Liver (tissue), 9 donors: ENCODE data around the gene SMIM3. TPM values are rescaled to one million over a fixed set of nuclear protein-coding genes. Genes with fewer than 3 reads are reported as not detected.

Source experiments
- DNase-seq: peaks from one replicate; pipeline ENCODE4 v3.0.0-alpha.2; 2017; ENCODE audit warnings: low spot score
- H3K27ac ChIP-seq, 2 donors: one replicate each; pipeline ENCODE4 v1.7.0; 2013; ENCODE audit warnings: inconsistent platforms in 2 of 2, low read length in 2 of 2, control low read depth in 1 of 2, low read depth in 1 of 2, mild to moderate bottlenecking in 1 of 2
- H3K27me3 ChIP-seq, 4 donors: one replicate each; pipeline versions ENCODE4 v1.6.1 to v1.7.0; 2013; ENCODE audit warnings: low read length in 3 of 4, inconsistent platforms in 1 of 4, mild to moderate bottlenecking in 1 of 4, moderate library complexity in 1 of 4; ENCODE audit not compliant: control insufficient read depth in 4 of 4, insufficient read depth in 4 of 4
- H3K36me3 ChIP-seq, 4 donors: one replicate each; pipeline versions ENCODE4 v1.6.1 to v1.7.0; 2013; ENCODE audit warnings: low read length in 3 of 4, mild to moderate bottlenecking in 3 of 4, low read depth in 1 of 4, moderate library complexity in 1 of 4; ENCODE audit not compliant: control insufficient read depth in 4 of 4, insufficient read depth in 3 of 4
- H3K4me1 ChIP-seq, 4 donors: one replicate each; pipeline versions ENCODE4 v1.6.1 to v1.7.0; 2013; ENCODE audit warnings: low read length in 3 of 4, mild to moderate bottlenecking in 3 of 4, moderate library complexity in 1 of 4; ENCODE audit not compliant: control insufficient read depth in 4 of 4, insufficient read depth in 4 of 4
- H3K4me3 ChIP-seq, 3 donors: one replicate each; pipeline versions ENCODE4 v1.6.1 to v1.7.0; 2013; ENCODE audit warnings: low read length in 3 of 3, control low read depth in 1 of 3, low read depth in 1 of 3, mild to moderate bottlenecking in 1 of 3
- H3K9ac ChIP-seq, 2 donors: one replicate each; pipeline ENCODE4 v1.7.0; 2013; ENCODE audit warnings: low read length in 2 of 2, mild to moderate bottlenecking in 2 of 2, moderate library complexity in 2 of 2, control low read depth in 1 of 2, low read depth in 1 of 2
- H3K9me3 ChIP-seq, 4 donors: one replicate each; pipeline versions ENCODE4 v1.6.1 to v1.7.0; 2013; ENCODE audit warnings: low read length in 3 of 4; ENCODE audit not compliant: control insufficient read depth in 4 of 4
- EGR1 ChIP-seq, 2 donors: IDR thresholded peaks; 2 replicates each; pipeline ENCODE4 v1.6.1; 2016 to 2018; ENCODE audit warnings: antibody characterized with exemption in 2 of 2, low read depth in 2 of 2
- FOXA1 ChIP-seq: IDR thresholded peaks from 2 replicates; pipeline ENCODE4 v1.6.1; 2016; ENCODE audit warnings: antibody characterized with exemption
- FOXA2 ChIP-seq: IDR thresholded peaks from 2 replicates; pipeline ENCODE4 v1.6.1; 2016; ENCODE audit warnings: antibody characterized with exemption
- GABPA ChIP-seq, 2 donors: IDR thresholded peaks in 1 of 2; conservative IDR thresholded peaks in 1 of 2; 2 replicates each; pipeline ENCODE4 v1.6.1; 2016; ENCODE audit warnings: antibody characterized with exemption in 2 of 2, mild to moderate bottlenecking in 1 of 2, moderate library complexity in 1 of 2
- HNF4A ChIP-seq, 2 donors: conservative IDR thresholded peaks; 2 replicates each; pipeline ENCODE4 v1.6.1; 2016; ENCODE audit warnings: antibody characterized with exemption in 2 of 2, mild to moderate bottlenecking in 2 of 2
- HNF4G ChIP-seq: IDR thresholded peaks from 2 replicates; pipeline ENCODE4 v1.6.1; 2016; ENCODE audit warnings: antibody characterized with exemption
- JUND ChIP-seq, 2 donors: IDR thresholded peaks; 2 replicates each; pipeline ENCODE4 v1.6.1; 2016; ENCODE audit warnings: antibody characterized with exemption in 2 of 2
- NR2F2 ChIP-seq: IDR thresholded peaks from 2 replicates; pipeline ENCODE4 v1.6.1; 2016; ENCODE audit warnings: antibody characterized with exemption
- RAD21 ChIP-seq, 2 donors: IDR thresholded peaks; 2 replicates each; pipeline ENCODE4 v1.6.1; 2016; ENCODE audit warnings: antibody characterized with exemption in 2 of 2, mild to moderate bottlenecking in 2 of 2
- RXRA ChIP-seq, 2 donors: IDR thresholded peaks; 2 replicates each; pipeline ENCODE4 v1.6.1; 2017 to 2018; ENCODE audit warnings: antibody characterized with exemption in 2 of 2, mild to moderate bottlenecking in 1 of 2
- SP1 ChIP-seq: IDR thresholded peaks from 2 replicates; pipeline ENCODE4 v1.6.1; 2018; ENCODE audit warnings: antibody characterized with exemption, mild to moderate bottlenecking
- TAF1 ChIP-seq: conservative IDR thresholded peaks from 2 replicates; pipeline ENCODE4 v1.6.1; 2016; ENCODE audit warnings: antibody characterized with exemption, mild to moderate bottlenecking
- YY1 ChIP-seq: IDR thresholded peaks from 2 replicates; pipeline ENCODE4 v1.6.1; 2016; ENCODE audit warnings: antibody characterized with exemption, mild to moderate bottlenecking
- WGBS: extraction: QIAGEN DNeasy Blood & Tissue Kit; methylation state at CpG from one replicate; pipeline ENCODE4 v1.1.7; 2013; 5-methylcytosine and 5-hydroxymethylcytosine counted together
- polyA plus RNA-seq, 2 donors: library from polyadenylated mRNA; stranded (reverse) in 1 of 2; unstranded in 1 of 2; fragments of 200-250 nt in 1 of 2; fragments of >200 nt in 1 of 2; fragmentation: Nextera tagmentation in 1 of 2; extraction: Ambion mirVana in 1 of 2; gene quantifications; one replicate each; pipeline versions ENCODE4 v1.2.1 to v1.2.3, GENCODE V29; 2013 to 2015
- total RNA-seq, 2 donors: library from RNA; depleted of rRNA; stranded (reverse); fragments of >200 nt; gene quantifications; one replicate each; pipeline ENCODE4 v1.2.3, GENCODE V29; 2014
- TF ChIP-seq, protein P1 (sequence below): IDR thresholded peaks from 2 replicates; pipeline ENCODE4 v1.6.1; 2016; ENCODE audit warnings: antibody characterized with exemption
- TF ChIP-seq, protein P2 (sequence below): IDR thresholded peaks from 2 replicates; pipeline ENCODE4 v1.6.1; 2016; ENCODE audit warnings: antibody characterized with exemption
- TF ChIP-seq, protein P3 (sequence below): IDR thresholded peaks from 2 replicates; pipeline ENCODE4 v1.6.1; 2016; ENCODE audit warnings: antibody characterized with exemption, mild to moderate bottlenecking
- TF ChIP-seq, protein P4 (sequence below): IDR thresholded peaks from 2 replicates; pipeline ENCODE4 v1.6.1; 2016; ENCODE audit warnings: antibody characterized with exemption
- TF ChIP-seq, protein P5 (sequence below): fragments of 150-350 bp; IDR thresholded peaks from 2 replicates; pipeline ENCODE4 v1.5.1; 2017; ENCODE audit warnings: improper control_type of control experiment, low read depth, low read length; ENCODE audit not compliant: missing input control
- donor health status: healthy.
- donor health status: healthy.
- donor health status: healthy.
- donor health status: healthy.
- donor health status: healthy.

Gene SMIM3, protein sequence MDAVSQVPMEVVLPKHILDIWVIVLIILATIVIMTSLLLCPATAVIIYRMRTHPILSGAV
- total RNA-seq (1 to 10 TPM; 3.9 to 5.7 TPM), polyA plus RNA-seq (1 to 10 TPM; 3.0 to 3.3 TPM)

DNA sequence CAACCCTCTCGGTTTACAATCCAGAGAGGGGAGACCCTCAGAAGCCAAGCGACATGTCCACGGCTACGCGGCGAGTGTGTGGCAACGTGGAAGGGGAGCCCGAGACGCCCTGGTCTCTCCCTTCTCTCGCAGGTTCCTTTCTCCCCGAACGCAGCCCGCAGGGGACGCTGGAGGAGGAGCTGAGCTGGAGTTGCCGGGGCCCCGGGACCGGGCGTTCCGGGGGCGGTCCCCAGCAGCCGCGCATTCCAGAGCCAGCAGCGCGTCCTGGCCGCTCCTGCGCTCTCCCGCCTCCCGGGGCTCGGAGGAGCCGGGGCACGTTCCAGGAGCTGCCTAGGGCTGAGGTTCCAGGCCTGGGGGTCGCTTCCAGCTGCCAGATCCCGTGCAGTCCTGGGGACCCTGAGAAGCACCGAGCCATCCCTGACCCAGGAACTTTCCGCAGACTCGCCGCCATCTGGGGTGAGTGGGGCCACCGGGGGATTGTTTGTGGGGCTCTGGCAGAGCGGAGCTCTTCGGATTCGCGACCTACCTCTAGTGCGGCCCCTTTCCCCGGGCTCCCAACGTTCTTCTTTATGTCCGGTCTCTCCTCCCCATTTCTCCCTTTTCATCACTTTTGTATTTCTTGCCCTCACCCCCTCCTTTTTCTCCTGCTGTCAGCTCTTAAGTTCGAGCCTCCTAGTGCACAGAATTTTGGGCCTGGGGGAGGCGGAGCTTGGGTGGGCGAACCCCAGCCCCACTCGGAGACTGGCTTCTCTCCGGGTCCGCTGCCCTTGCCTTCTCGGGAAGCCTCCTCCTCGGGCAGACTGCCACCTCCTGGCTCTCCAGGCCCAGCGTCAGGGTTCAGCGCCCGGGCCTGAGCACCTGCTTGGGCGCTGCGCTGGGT lies at the start of gene SMIM3:
Gene SMIM3 (plus strand): TSS at position 241 of the 880 bp plus-strand sequence. CDS start 16,684 bp downstream, outside the sequence.
- H3K27me3 ChIP-seq, result no peaks in the 10 kb centered on the region
- DNase-seq, result peak; percentile 68
- no peaks in the 10 kb centered on the region for H3K36me3 ChIP-seq
- peaks cover 0 to 16% (median 9%) of the 10 kb centered on the region in 4 donors for H3K4me1 ChIP-seq
- peak within 1 kb of the TSS; percentile 60 to 85 (median 69) for H3K4me3 ChIP-seq
- peak; percentile 71 for TF ChIP-seq RAD21 (IDR thresholded peaks at IDR 0.05)
- no peak for TF ChIP-seq FOXA2
- TF ChIP-seq, protein P1, sequence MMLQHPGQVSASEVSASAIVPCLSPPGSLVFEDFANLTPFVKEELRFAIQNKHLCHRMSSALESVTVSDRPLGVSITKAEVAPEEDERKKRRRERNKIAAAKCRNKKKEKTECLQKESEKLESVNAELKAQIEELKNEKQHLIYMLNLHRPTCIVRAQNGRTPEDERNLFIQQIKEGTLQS, result no peak
- TF ChIP-seq HNF4A (conservative IDR thresholded peaks at IDR 0.05), result no peak
- TF ChIP-seq, protein P2, sequence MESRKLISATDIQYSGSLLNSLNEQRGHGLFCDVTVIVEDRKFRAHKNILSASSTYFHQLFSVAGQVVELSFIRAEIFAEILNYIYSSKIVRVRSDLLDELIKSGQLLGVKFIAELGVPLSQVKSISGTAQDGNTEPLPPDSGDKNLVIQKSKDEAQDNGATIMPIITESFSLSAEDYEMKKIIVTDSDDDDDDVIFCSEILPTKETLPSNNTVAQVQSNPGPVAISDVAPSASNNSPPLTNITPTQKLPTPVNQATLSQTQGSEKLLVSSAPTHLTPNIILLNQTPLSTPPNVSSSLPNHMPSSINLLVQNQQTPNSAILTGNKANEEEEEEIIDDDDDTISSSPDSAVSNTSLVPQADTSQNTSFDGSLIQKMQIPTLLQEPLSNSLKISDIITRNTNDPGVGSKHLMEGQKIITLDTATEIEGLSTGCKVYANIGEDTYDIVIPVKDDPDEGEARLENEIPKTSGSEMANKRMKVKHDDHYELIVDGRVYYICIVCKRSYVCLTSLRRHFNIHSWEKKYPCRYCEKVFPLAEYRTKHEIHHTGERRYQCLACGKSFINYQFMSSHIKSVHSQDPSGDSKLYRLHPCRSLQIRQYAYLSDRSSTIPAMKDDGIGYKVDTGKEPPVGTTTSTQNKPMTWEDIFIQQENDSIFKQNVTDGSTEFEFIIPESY, result no peak
- TF ChIP-seq, protein P3, sequence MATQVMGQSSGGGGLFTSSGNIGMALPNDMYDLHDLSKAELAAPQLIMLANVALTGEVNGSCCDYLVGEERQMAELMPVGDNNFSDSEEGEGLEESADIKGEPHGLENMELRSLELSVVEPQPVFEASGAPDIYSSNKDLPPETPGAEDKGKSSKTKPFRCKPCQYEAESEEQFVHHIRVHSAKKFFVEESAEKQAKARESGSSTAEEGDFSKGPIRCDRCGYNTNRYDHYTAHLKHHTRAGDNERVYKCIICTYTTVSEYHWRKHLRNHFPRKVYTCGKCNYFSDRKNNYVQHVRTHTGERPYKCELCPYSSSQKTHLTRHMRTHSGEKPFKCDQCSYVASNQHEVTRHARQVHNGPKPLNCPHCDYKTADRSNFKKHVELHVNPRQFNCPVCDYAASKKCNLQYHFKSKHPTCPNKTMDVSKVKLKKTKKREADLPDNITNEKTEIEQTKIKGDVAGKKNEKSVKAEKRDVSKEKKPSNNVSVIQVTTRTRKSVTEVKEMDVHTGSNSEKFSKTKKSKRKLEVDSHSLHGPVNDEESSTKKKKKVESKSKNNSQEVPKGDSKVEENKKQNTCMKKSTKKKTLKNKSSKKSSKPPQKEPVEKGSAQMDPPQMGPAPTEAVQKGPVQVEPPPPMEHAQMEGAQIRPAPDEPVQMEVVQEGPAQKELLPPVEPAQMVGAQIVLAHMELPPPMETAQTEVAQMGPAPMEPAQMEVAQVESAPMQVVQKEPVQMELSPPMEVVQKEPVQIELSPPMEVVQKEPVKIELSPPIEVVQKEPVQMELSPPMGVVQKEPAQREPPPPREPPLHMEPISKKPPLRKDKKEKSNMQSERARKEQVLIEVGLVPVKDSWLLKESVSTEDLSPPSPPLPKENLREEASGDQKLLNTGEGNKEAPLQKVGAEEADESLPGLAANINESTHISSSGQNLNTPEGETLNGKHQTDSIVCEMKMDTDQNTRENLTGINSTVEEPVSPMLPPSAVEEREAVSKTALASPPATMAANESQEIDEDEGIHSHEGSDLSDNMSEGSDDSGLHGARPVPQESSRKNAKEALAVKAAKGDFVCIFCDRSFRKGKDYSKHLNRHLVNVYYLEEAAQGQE, result no peak
- TF ChIP-seq JUND (IDR thresholded peaks at IDR 0.05), result no peak
- TF ChIP-seq GABPA (IDR thresholded peaks at IDR 0.05 in 1 of 2, conservative IDR thresholded peaks at IDR 0.05 in 1 of 2), result no peak
- TF ChIP-seq EGR1 (IDR thresholded peaks at IDR 0.05; ENCODE audit: low read depth in 2 of 2), result no peak
- no peak for TF ChIP-seq TAF1
- no peak for TF ChIP-seq NR2F2
- no peak for TF ChIP-seq HNF4G
- no peak for TF ChIP-seq RXRA (IDR thresholded peaks at IDR 0.05)
- TF ChIP-seq, protein P4, sequence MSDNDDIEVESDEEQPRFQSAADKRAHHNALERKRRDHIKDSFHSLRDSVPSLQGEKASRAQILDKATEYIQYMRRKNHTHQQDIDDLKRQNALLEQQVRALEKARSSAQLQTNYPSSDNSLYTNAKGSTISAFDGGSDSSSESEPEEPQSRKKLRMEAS, result no peak
- no peak for TF ChIP-seq FOXA1
- TF ChIP-seq YY1, result no peak
- peak; percentile 8 for TF ChIP-seq SP1
- TF ChIP-seq, protein P5, sequence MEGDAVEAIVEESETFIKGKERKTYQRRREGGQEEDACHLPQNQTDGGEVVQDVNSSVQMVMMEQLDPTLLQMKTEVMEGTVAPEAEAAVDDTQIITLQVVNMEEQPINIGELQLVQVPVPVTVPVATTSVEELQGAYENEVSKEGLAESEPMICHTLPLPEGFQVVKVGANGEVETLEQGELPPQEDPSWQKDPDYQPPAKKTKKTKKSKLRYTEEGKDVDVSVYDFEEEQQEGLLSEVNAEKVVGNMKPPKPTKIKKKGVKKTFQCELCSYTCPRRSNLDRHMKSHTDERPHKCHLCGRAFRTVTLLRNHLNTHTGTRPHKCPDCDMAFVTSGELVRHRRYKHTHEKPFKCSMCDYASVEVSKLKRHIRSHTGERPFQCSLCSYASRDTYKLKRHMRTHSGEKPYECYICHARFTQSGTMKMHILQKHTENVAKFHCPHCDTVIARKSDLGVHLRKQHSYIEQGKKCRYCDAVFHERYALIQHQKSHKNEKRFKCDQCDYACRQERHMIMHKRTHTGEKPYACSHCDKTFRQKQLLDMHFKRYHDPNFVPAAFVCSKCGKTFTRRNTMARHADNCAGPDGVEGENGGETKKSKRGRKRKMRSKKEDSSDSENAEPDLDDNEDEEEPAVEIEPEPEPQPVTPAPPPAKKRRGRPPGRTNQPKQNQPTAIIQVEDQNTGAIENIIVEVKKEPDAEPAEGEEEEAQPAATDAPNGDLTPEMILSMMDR, result peak; percentile 26
- WGBS, result 2% methylated on average over 59 of the region's 59 CpGs
- H3K9ac ChIP-seq, result peak within 1 kb of the TSS; percentile 30 to 58
- no peaks in the 10 kb centered on the region for H3K9me3 ChIP-seq
- H3K27ac ChIP-seq, result peak within 1 kb of the TSS; percentile 62 to 75
